HG03558 (cell line): ENCODE results near the gene HSF2BP.
"Not testable (repeated sequence)": the region's sequence is repeated elsewhere in the genome, so short reads cannot be mapped to it uniquely, and the experiment has no call there.

ENCODE experiments used
- ATAC-seq: cut with Tn5 transposase; IDR thresholded peaks from one replicate; pipeline ENCODE4 v1.9.1; 2021; ENCODE audit warnings: moderate number of reproducible peaks; ENCODE audit not compliant: unreplicated experiment; ENCODE audit errors: extremely low read depth

The HSF2BP gene

DNA sequence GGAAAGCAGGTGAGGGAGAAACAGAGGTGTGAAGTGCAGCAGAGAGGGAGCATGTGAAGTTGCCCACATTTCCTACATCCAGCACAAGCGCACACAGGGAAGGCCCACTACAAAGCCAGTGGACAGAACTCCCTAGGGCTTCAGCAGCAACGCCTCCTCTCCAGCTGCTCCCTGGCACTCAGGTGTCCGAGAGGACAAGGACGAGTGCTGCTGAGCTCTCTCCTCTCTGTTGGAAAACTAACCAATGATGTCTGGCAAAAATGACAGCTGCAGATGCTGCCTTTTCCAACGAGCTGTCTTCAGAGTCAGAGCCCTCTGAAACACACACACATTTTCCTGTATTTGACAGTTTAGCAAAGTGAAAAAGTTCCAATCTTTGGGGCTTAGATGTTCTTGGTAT is 86.8 kb downstream of the HSF2BP start:
- no peak for ATAC-seq

DNA sequence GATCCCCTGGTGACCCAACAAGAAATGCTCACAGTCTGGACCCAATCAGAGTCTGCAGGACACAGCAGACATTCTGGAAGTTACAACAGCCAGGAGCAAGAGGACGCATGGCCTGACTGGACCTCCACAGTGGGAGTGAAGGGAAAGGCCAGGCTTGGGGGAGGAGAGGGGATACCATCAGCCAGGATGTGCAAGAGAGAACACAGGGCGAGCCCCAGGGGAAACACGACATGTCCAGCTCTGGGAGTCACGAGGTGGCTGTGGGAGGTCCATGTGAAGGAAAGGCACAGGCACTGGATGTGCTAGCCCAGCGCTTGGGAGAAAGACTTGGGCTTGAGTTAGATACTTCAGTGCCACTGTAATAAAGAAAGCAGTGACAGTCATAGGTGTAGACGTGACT is 87.3 kb downstream of the HSF2BP start:
- ATAC-seq, result no peak

- ATAC-seq, result not testable (repeated sequence)
Measured at GRCh38 chr21:43570195-43570594, 89.1 kb downstream of the HSF2BP start.

DNA sequence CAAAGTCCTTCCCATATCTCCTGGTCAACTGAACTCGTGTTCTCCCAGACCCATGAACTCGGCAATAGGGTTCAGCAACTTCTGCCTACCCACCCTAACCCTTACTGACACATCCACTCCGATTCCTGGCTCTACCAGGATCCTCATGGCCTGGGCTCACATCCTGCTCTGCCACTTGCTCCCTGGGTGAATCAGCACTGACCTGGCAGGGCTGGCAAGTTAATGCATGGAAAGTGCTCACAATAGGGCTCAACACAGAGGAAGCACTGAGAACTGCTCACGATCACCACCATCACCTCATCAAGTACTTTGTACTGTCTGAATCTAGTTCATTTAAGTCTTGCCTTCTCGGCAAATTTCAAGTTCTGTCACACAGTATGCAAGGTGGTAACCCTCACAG is 96.8 kb downstream of the HSF2BP start:
- not testable (repeated sequence) for ATAC-seq

DNA sequence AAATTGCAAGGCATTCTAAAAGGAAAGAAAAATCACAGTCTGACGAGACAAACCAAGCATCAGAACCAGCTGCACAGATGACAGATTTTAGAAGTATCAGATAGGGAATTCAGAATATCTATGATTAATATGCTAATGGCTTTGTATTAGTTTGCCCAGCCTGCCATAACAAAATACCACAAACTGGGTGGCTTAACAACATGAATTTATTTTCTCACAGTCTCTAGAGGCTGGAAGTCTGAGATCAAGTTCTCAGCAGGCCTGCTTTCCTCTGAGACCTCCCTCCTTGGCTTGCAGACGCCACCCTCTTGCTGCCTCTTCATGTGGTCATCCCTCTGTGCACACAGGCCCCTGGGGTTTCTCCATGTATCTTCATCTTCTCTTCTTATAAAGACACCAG is 118.7 kb downstream of the HSF2BP start:
- ATAC-seq, result not testable (repeated sequence)

GRCh38 chr21:43522495-43523131 is 136.7 kb downstream of the HSF2BP start:
- not testable (repeated sequence) for ATAC-seq

DNA sequence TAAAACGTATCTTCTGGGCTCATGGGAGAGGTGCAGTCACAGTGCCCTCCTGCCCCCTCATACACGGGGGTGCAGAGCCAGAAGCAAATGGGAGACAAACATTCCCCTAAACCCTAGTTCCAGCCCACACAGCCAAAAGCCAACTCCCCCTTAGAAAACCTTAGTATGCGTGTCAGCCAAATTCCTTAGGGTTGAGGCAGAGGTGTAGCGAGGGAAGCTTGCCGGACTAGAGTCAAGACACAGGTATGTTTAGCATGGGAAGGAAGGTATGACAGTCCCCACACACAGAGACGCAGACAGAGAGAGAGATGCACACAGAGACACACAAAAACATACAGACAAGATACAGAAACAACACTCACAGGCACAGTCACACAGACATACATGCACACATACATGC is 141.6 kb downstream of the HSF2BP start:
- not testable (repeated sequence) for ATAC-seq

DNA sequence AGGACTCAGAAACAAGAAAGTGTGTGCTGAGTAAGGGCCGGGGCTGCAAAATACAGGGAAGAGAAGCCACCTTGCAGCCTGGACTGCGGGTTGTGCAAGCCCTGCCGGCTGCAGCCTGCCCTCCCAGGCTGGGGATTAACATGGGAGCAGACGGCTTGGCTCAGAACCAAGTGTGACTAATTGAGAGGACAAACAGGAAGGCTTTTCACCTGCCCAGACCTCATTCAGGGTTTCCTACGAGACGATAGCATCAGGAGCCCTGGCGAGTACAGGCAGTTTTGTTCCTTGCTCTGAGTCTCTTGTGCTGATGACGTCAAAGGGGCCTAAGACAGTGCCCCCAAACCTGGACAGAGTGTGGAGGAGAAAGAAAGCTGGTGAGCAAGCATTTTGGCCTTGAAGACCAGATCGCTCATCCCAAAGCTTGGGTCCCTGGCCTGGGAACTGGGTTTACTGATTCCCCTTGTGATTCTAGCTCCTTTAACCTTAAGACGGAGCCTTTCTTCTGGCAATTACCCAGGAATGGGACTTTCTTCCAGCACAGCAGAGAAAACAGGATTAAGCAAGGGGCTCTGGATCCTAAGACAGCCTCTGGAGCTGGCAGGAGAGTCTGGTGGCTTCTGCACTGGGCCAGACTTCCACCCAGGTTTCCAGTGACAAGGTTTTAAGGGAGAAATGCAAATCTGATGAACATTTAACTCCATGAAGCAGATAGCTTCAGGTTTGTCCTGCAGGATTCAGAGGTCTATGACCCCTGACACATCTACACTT is 142.2 kb downstream of the HSF2BP start:
- not testable (repeated sequence) for ATAC-seq

DNA sequence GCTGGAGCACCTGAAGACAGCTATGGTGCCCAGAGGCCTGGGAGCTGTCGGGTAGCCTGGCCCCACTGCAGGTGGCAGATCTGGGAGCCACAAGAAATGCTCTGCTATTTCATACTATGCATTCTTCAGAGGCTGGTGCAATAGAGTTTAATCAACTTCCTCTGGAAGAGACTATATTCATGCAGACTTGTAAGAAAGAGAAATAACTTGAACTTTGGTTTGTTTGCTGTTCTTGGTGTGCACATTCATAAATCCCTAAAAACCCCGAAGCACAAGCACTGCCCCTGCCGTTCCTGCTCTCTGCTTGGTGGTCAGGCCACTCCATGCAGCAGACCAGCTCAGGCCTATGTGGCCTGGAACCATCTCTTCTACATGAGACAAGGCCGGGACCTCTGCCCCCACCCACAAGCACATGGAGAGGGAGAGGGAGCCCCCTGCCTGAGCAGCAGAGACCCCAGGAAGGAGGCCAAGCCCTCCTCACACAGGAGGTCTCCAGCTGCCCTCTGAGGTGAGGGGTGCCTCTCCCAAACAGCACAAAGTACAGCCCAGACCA is 142.9 kb downstream of the HSF2BP start:
- ATAC-seq, result not testable (repeated sequence)

- not testable (repeated sequence) for ATAC-seq
Measured at GRCh38 chr21:43514834-43515233, 144.5 kb downstream of the HSF2BP start.

GRCh38 chr21:43513023-43513422 is 146.3 kb downstream of the HSF2BP start:
- not testable (repeated sequence) for ATAC-seq

DNA sequence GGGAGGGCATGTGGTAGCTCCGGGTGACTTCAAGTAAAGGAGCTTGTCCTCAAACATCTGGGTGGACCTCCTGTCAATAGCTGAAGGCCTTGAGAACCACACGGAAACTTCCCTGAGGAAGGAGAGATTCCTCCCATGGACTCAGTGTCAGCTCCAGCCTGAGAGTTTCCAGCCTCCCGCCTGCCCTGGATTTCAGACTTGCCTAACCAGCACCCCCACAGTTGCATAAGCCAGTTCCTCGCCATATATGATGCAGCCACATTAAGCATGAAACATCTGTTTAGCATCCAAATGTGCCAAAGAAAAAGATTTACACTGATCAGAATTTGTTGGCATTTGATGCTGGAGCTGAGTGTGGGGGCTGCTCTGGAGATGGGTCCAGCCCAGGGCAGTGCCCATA is 148.1 kb downstream of the HSF2BP start:
- not testable (repeated sequence) for ATAC-seq

- ATAC-seq, result not testable (repeated sequence)
Measured at GRCh38 chr21:43510669-43511068, 148.6 kb downstream of the HSF2BP start.

- ATAC-seq, result not testable (repeated sequence)
Measured at GRCh38 chr21:43503892-43504291, 155.4 kb downstream of the HSF2BP start.

GRCh38 chr21:43503075-43503750 is 156.1 kb downstream of the HSF2BP start:
- ATAC-seq, result not testable (repeated sequence)

DNA sequence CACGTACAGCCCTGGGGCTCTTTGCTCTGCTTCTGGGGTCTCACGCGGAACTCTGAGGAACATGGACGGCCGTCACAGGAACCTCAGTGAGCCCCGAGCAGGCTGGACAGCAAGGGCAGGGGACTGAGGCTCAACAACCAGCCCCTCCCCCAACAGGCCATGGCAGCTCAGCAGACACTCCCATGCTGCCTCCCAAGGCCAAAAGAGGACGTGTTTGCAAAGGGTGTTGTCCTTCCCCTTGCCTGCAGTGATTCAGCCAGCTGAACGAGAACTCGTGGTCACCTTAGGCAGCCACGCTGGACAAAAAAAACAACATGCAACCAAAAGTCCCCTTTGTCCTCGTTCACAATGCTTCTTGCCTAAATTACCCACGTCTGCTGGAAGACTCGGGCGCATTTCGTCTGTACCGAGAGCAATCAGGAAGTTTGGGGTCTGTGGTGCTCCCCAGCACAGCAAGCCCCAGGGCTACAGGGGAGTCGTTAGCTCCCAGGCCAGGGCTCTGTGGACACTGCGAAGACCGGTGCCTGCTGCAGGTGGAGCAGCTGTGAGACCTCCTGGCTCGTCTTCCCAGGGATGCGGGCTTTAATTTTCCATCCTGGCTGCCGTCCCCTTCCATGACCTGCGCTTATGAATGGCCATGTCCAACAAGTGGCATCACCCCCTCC is 156.7 kb downstream of the HSF2BP start:
- not testable (repeated sequence) for ATAC-seq

DNA sequence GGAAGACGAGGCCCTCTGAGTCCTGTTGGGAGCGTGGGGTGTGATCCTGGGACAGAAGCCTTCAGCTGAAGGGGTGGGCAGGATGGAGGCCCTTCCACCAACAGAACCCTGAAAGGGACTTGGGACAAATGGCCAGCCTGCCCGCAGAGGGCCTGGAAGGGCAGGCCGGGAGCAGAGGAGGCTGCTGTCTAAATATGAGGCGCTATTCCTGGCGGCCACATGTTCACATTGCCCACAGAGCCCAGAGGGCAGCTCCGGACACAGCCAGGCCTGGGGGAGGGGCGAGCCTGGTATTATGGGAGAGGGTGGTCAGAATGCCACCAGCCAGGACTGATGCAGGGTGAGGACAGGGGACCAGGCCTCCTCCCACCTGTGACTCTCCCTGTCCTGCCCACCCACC is 160.4 kb downstream of the HSF2BP start:
- not testable (repeated sequence) for ATAC-seq

DNA sequence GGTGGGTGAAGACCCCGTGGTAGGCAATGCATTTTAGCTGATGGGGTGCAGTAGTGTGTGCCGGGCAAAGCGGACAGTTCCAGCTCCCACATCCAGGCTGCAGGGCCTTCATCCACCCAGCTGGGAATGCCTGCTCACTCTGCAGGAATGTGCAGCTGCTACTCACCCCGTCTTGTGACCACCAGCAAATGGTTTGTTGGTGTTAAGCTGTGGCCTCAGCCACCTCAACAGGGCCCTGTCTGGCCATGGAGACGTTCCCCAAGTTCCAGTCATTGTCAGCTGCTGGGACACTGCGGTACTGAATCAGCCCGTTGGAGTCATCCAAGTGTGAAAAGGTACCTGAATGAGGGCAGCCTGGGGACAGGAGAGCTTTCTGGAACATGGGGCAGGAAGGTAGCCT is 161.2 kb downstream of the HSF2BP start:
- ATAC-seq, result not testable (repeated sequence)

DNA sequence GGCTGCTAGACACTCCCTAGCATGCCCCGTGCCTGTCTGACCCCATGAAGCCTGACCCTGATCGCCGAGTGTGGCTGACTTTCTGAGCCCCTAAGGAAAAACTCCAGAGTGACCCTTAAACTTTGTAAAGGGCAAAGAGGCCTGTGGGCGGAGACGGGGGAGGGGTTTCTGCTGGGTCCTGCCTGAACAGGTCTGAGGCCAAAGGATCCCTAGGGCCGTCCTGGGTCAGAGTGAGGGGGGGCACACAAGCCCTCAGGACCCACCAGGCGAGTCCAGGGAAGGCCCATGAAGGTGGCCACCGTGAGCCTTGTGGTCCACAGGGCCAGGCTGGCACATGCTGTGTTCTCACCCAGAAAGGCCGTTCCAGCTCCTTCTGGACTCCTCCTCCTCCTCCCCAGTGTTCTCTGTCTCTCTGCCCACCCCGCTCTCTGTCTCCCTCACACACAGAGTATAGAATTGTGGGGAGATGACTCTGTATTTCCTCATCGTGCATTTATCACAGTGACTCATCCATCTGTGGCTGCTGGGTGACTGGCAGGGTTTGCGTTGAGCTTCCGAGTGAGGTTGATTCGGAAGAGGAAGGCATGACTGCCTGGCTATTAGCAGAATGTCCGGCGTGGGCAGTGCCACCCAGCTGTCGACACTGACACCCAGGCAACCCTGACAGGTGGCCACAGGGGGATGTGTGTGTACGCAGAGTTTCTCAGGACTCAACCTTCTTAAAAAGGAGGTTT is 164.8 kb downstream of the HSF2BP start:
- ATAC-seq, result not testable (repeated sequence)

DNA sequence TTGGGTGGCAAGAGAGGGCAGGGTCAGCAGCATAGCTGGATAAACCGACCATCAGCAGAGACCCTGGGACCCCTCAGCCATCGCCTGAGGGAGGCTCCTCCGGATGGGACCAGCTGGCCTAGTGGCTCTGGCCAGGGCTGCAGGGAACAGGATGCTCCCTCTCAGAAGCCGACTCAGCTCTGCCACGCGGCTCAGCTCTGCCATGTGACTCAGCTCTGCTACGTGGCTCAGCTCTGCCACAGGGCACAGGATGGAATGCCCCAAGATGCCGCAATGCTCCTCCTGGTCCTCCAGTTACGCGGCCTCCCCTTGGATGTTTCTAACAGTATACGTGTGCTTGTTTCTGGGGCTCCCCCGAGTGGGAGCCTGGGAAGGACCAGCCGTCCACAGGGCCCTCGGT is 165.8 kb downstream of the HSF2BP start:
- not testable (repeated sequence) for ATAC-seq
